DND-41 (cell line): ENCODE measurements around the gene WNT2.

ENCODE experiments used
- ATAC-seq: fragments of 200-7000 bp; cut with Tn5 transposase; 3 replicates; pipeline ENCODE4 v1.9.1; 2021; ENCODE audit warnings: low read depth; ENCODE audit not compliant: insufficient read depth
- DNase-seq: peaks from one replicate; pipeline ENCODE4 v3.0.0-alpha.2; 2020
- H2AFZ ChIP-seq: 2 replicates; pipeline ENCODE4 v1.6.0; 2012; ENCODE audit warnings: low read depth, low read length
- H3K27ac ChIP-seq: 2 replicates; pipeline ENCODE4 v1.5.1; 2012; ENCODE audit warnings: low read length, inconsistent platforms
- H3K27me3 ChIP-seq: fragments of 200-600 bp; sonication (generic); 2 replicates; pipeline ENCODE4 v1.6.0; 2012; ENCODE audit warnings: low read length, mild to moderate bottlenecking, inconsistent platforms; ENCODE audit not compliant: insufficient read depth, poor library complexity
- H3K36me3 ChIP-seq: 2 replicates; pipeline ENCODE4 v1.5.1; 2012; ENCODE audit warnings: low read length, inconsistent platforms; ENCODE audit not compliant: insufficient read depth
- H3K4me1 ChIP-seq: 2 replicates; pipeline ENCODE4 v1.5.1; 2012; ENCODE audit warnings: mild to moderate bottlenecking, low read length; ENCODE audit not compliant: insufficient read depth
- H3K4me2 ChIP-seq: 2 replicates; pipeline ENCODE4 v1.6.0; 2012; ENCODE audit warnings: mild to moderate bottlenecking, moderate library complexity, low read length, inconsistent platforms; ENCODE audit not compliant: insufficient read depth
- H3K4me3 ChIP-seq, 2 experiments: fragments of 200-600 bp in 1 of 2; shearing (Covaris generic) in 1 of 2; 2 replicates each; pipeline ENCODE4 v1.5.1; 2012 to 2016; ENCODE audit warnings: inconsistent platforms in 2 of 2, low read length in 2 of 2, mild to moderate bottlenecking in 2 of 2, low read depth in 1 of 2, moderate library complexity in 1 of 2
- H3K79me2 ChIP-seq: 2 replicates; pipeline ENCODE4 v1.6.0; 2012; ENCODE audit warnings: low read length, inconsistent platforms; ENCODE audit not compliant: insufficient read depth
- H3K9ac ChIP-seq: 2 replicates; pipeline ENCODE4 v1.6.0; 2012; ENCODE audit warnings: low read depth, mild to moderate bottlenecking, inconsistent platforms, low read length, moderate library complexity
- H3K9me3 ChIP-seq: 2 replicates; pipeline ENCODE4 v1.5.1; 2012; ENCODE audit warnings: low read length, moderate library complexity, mild to moderate bottlenecking, inconsistent platforms; ENCODE audit not compliant: insufficient read depth, severe bottlenecking
- H4K20me1 ChIP-seq: 2 replicates; pipeline ENCODE4 v1.6.0; 2012; ENCODE audit warnings: low read length; ENCODE audit not compliant: insufficient read depth
- CTCF ChIP-seq: IDR thresholded peaks from 2 replicates; pipeline ENCODE4 v1.5.1; 2012; ENCODE audit warnings: borderline replicate concordance, low read length, moderate library complexity, mild to moderate bottlenecking; ENCODE audit not compliant: poor library complexity, severe bottlenecking; ENCODE audit errors: extremely low read depth
- EZH2 ChIP-seq: IDR thresholded peaks from 3 replicates; pipeline ENCODE4 v1.6.1; 2012; ENCODE audit warnings: borderline replicate concordance, low read depth, mild to moderate bottlenecking, moderate library complexity, low read length, inconsistent platforms; ENCODE audit not compliant: severe bottlenecking

The WNT2 gene

GRCh38 chr7:117362294-117362888 is 39.5 kb upstream of the WNT2 start:
- no peak for DNase-seq
- no peak overlapping the region for H3K27ac ChIP-seq
- H3K4me3 ChIP-seq: no peak overlapping the region
- no peak overlapping the region for H2AFZ ChIP-seq
- no peaks in the 10 kb centered on the region for H4K20me1 ChIP-seq
- no peaks in the 10 kb centered on the region for H3K9me3 ChIP-seq
- H3K4me1 ChIP-seq: no peaks in the 10 kb centered on the region
- H3K79me2 ChIP-seq: no peaks in the 10 kb centered on the region
- TF ChIP-seq EZH2: no peak
- TF ChIP-seq CTCF: no peak
- no peak overlapping the region for H3K4me2 ChIP-seq
- peaks cover 5% of the 10 kb centered on the region for H3K27me3 ChIP-seq
- no peak for ATAC-seq
- H3K36me3 ChIP-seq: no peaks in the 10 kb centered on the region
- H3K9ac ChIP-seq: no peak overlapping the region

DNA sequence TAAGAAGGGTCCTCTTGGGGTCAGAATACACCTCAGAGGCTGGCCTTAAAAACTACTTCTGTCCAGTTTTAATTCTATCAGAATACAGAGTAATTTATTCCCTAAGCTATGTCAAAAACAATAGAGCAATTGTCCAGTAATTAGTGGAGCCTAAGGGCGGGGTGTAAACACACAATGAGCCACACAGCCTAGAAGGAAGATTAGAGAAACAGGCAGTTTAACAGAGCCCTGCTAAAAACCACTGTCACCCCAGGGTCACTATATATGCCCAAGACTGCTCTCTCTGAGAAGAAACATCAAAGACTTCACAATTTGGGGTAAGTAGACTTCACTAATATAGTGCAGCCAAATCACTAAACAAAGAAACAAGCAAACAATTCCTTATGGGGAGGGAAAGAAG is 27.2 kb upstream of the WNT2 start:
- Histone ChIP-seq H2AFZ (no peak overlapping the region), H3K36me3 (no peaks in the 10 kb centered on the region), H4K20me1 (no peaks in the 10 kb centered on the region), H3K4me2 (no peak overlapping the region), H3K27me3 (no peaks in the 10 kb centered on the region), H3K4me3 (no peak overlapping the region), H3K4me1 (no peaks in the 10 kb centered on the region), H3K27ac (no peak overlapping the region), H3K9ac (no peak overlapping the region), H3K9me3 (no peaks in the 10 kb centered on the region), H3K79me2 (no peaks in the 10 kb centered on the region)
- DNase-seq: no peak
- TF ChIP-seq EZH2 (no peak), CTCF (no peak)
- ATAC-seq: no peak

- no peak for DNase-seq
- H3K4me3 ChIP-seq: no peak overlapping the region
- H3K4me1 ChIP-seq: no peaks in the 10 kb centered on the region
- no peak overlapping the region for H3K27ac ChIP-seq
- no peak overlapping the region for H3K9ac ChIP-seq
- no peak overlapping the region for H3K4me2 ChIP-seq
- H2AFZ ChIP-seq: no peak overlapping the region
- H4K20me1 ChIP-seq: no peaks in the 10 kb centered on the region
- no peak for ATAC-seq
- H3K9me3 ChIP-seq: no peaks in the 10 kb centered on the region
- TF ChIP-seq CTCF (no peak), EZH2 (no peak)
- H3K36me3 ChIP-seq: no peaks in the 10 kb centered on the region
- no peaks in the 10 kb centered on the region for H3K79me2 ChIP-seq
- H3K27me3 ChIP-seq: no peaks in the 10 kb centered on the region
These were observed 26.7 kb upstream of the WNT2 start for GRCh38 chr7:117349570-117349969.
